T47D (cell line): ENCODE results near the gene HOXC12.

Source experiments
- DNase-seq, 2 experiments: peaks; one replicate each; pipeline versions ENCODE4 v3.0.0 to v3.0.0-alpha.2; 2011 to 2012; ENCODE audit warnings: low read depth in 1 of 2, low spot score in 1 of 2
- JUND ChIP-seq: IDR thresholded peaks from 2 replicates; pipeline ENCODE4 v1.6.1; 2012; ENCODE audit warnings: low read depth
- in situ Hi-C: cut with HindIII; loops from 2 replicates; pipeline ENCODE4 v1.10.0; 2016; ENCODE audit warnings: low sequenced_read_pairs, low pct_unique_long_range_greater_than_20kb

The HOXC12 gene

GRCh38 chr12:53935383-53936341, 19.0 kb upstream of the HOXC12 start:
- TF ChIP-seq JUND, result no peak
- no peak for DNase-seq
- in situ Hi-C loops, result no loop called here

GRCh38 chr12:53937099-53937498, 17.6 kb upstream of the HOXC12 start:
- DNase-seq, result no peak
- in situ Hi-C loops, result no loop called here
- no peak for TF ChIP-seq JUND

- DNase-seq, result no peak
- in situ Hi-C loops, result no loop called here
- no peak for TF ChIP-seq JUND
Measured at GRCh38 chr12:53937596-53938325, 16.9 kb upstream of the HOXC12 start.

GRCh38 chr12:53938326-53939140, 16.2 kb upstream of the HOXC12 start, which contains the start of gene HOXC13:
TSS of gene HOXC13 (plus strand) at chr12:53938831. CDS start at chr12:53938907, 76 bp downstream.
- in situ Hi-C loops, result no loop called here
- DNase-seq, result peak; percentile 98 to 100

GRCh38 chr12:53939141-53940108, 15.3 kb upstream of the HOXC12 start:
- DNase-seq, result peak in 1 of 2 experiments; percentile 65
- in situ Hi-C loops, result no loop called here
- no peak for TF ChIP-seq JUND

More at GRCh38 chr12:53938326-53939140, 16.2 kb upstream of the HOXC12 start, which contains the start of gene HOXC13:
- no peak for TF ChIP-seq JUND

- peak in 1 of 2 experiments; percentile 51 for DNase-seq
- no peak for TF ChIP-seq JUND
- in situ Hi-C loops, result no loop called here
Measured at GRCh38 chr12:53940443-53941014, 14.2 kb upstream of the HOXC12 start.

- in situ Hi-C loops, result no loop called here
- DNase-seq, result no peak
- TF ChIP-seq JUND, result no peak
Measured at GRCh38 chr12:53941187-53941586, 13.5 kb upstream of the HOXC12 start.

GRCh38 chr12:53941750-53942149, 13.0 kb upstream of the HOXC12 start:
- TF ChIP-seq JUND, result no peak
- in situ Hi-C loops, result no loop called here
- peak in 1 of 2 experiments; percentile 29 for DNase-seq

- no peak for DNase-seq
- in situ Hi-C loops, result no loop called here
- no peak for TF ChIP-seq JUND
Measured at GRCh38 chr12:53942467-53942997, 12.2 kb upstream of the HOXC12 start.

GRCh38 chr12:53944209-53944608, 10.5 kb upstream of the HOXC12 start:
- in situ Hi-C loops, result no loop called here
- DNase-seq, result no peak
- no peak for TF ChIP-seq JUND
